MCF 10A (cell line): Measurements from ENCODE around the gene ARVCF. TPM values are rescaled to one million over a fixed set of nuclear protein-coding genes. Genes with fewer than 3 reads are reported as not detected.

Source experiments
- BruUV-seq: library from RNA; stranded (reverse); fragments of 400-500 nt; replicated peaks from 2 replicates; lab custom pipeline; 2021; lab: Mats Ljungman, UMichigan
- CTCF ChIA-PET: fragments of 300-600 bp; sonication (Branson Sonifier 250); formaldehyde crosslinking; extraction: SDS; loops from one replicate; lab custom pipeline; 2021; ENCODE audit warnings: antibody characterized with exemption, inconsistent platforms; lab: Yijun Ruan, JAX
- POLR2A ChIA-PET: fragments of 300-600, 350-650 bp; sonication (Branson Sonifier 250); formaldehyde crosslinking; extraction: SDS; loops from one replicate; lab custom pipeline; 2020; ENCODE audit warnings: antibody characterized with exemption, inconsistent platforms; lab: Yijun Ruan, JAX
- DNase-seq: peaks from one replicate; pipeline ENCODE4 v3.0.0-alpha.2; 2018; ENCODE audit not compliant: unreplicated experiment
- H3K27ac Mint-ChIP-seq: one replicate; pipeline ENCODE4 v1.8.0; 2022; ENCODE audit warnings: mild to moderate bottlenecking, low read depth, mixed read lengths; ENCODE audit not compliant: unreplicated experiment
- H3K27me3 Mint-ChIP-seq: one replicate; pipeline ENCODE4 v1.8.0; 2022; ENCODE audit warnings: mixed read lengths; ENCODE audit not compliant: insufficient read depth, unreplicated experiment
- H3K36me3 Mint-ChIP-seq: one replicate; pipeline ENCODE4 v1.8.0; 2022; ENCODE audit warnings: mild to moderate bottlenecking, moderate library complexity, mixed read lengths; ENCODE audit not compliant: insufficient read depth, unreplicated experiment
- H3K4me1 Mint-ChIP-seq: one replicate; pipeline ENCODE4 v1.8.0; 2022; ENCODE audit warnings: mixed read lengths; ENCODE audit not compliant: insufficient read depth, unreplicated experiment
- H3K4me3 Mint-ChIP-seq: one replicate; pipeline ENCODE4 v1.8.0; 2022; ENCODE audit warnings: mild to moderate bottlenecking, moderate library complexity, mixed read lengths; ENCODE audit not compliant: unreplicated experiment
- H3K9me3 Mint-ChIP-seq: one replicate; pipeline ENCODE4 v1.8.0; 2022; ENCODE audit warnings: mixed read lengths; ENCODE audit not compliant: unreplicated experiment
- CTCF ChIP-seq: fragments of 200-600 bp; IDR thresholded peaks from one replicate; pipeline ENCODE4 v1.8.0; 2022; ENCODE audit warnings: antibody characterized with exemption, mild to moderate bottlenecking; ENCODE audit not compliant: unreplicated experiment
- intact Hi-C: fragments of 100-400 bp; cut with micrococcal nuclease; formaldehyde crosslinking; loops from 2 replicates; pipeline ENCODE4 v1.14.1; 2022
- total RNA-seq: library from RNA; stranded (reverse); gene quantifications from 2 replicates; pipeline ENCODE4 v1.2.3, GENCODE V29; 2022

Gene ARVCF
- total RNA-seq, 1 experiment from 2014 or later: 7.5 TPM

- Mint-ChIP-seq H3K4me1 (peaks cover 7% of the 10 kb centered on the region), H3K9me3 (no peaks in the 10 kb centered on the region), H3K27ac (no peak overlapping the region), H3K4me3 (no peak overlapping the region), H3K27me3 (no peaks in the 10 kb centered on the region), H3K36me3 (peaks cover 5% of the 10 kb centered on the region)
- ChIA-PET CTCF (no interaction called here), POLR2A (interaction anchor here (0.8 kb wide), 1 partner anchor 9 kb away, joined by 5 read pairs; no protein-coding TSS in a partner anchor)
- BruUV-seq: no TSS peak
- peak; percentile 65 for DNase-seq
- TF ChIP-seq CTCF: no peak
- intact Hi-C loops: loop anchor here (10.0 kb wide), 1 partner anchor 140 kb away; the partner anchor contains the start of genes RANBP1 and TRMT2A
Observed at GRCh38 chr22:19974935-19975706, 41.5 kb downstream of the ARVCF start.

- Mint-ChIP-seq H3K27me3 (no peaks in the 10 kb centered on the region), H3K9me3 (no peaks in the 10 kb centered on the region), H3K4me1 (peaks cover 7% of the 10 kb centered on the region), H3K27ac (no peak overlapping the region), H3K4me3 (no peak overlapping the region), H3K36me3 (peaks cover 5% of the 10 kb centered on the region)
- TF ChIP-seq CTCF: no peak
- intact Hi-C loops: loop anchor here (10.0 kb wide), 1 partner anchor 140 kb away; the partner anchor contains the start of genes RANBP1 and TRMT2A
- BruUV-seq: no TSS peak
- ChIA-PET CTCF (interaction anchor here (0.6 kb wide), 2 partner anchors 14 to 148 kb away, joined by 3 to 4 read pairs; no protein-coding TSS in a partner anchor), POLR2A (interaction anchor here (0.8 kb wide), 1 partner anchor 10 kb away, joined by 5 read pairs; no protein-coding TSS in a partner anchor)
- peak; percentile 50 for DNase-seq
Observed at GRCh38 chr22:19974268-19974861, 42.3 kb downstream of the ARVCF start.

GRCh38 chr22:19973551-19974267 is 42.9 kb downstream of the ARVCF start:
- DNase-seq: no peak
- no peaks in the 10 kb centered on the region for H3K27me3 Mint-ChIP-seq
- no peak overlapping the region for H3K4me3 Mint-ChIP-seq
- H3K4me1 Mint-ChIP-seq: peaks cover 7% of the 10 kb centered on the region
- H3K9me3 Mint-ChIP-seq: no peaks in the 10 kb centered on the region
- BruUV-seq: no TSS peak
- H3K27ac Mint-ChIP-seq: no peak overlapping the region
- no peak for TF ChIP-seq CTCF
- peaks cover 5% of the 10 kb centered on the region for H3K36me3 Mint-ChIP-seq
- POLR2A ChIA-PET: no interaction called here
- intact Hi-C loops: loop anchor here (10.0 kb wide), 1 partner anchor 141 kb away; the partner anchor contains the start of genes RANBP1 and TRMT2A
- CTCF ChIA-PET: interaction anchor here (0.6 to 2.0 kb wide), 4 partner anchors 13 to 149 kb away, joined by 3 to 5 read pairs (median 4); no protein-coding TSS in a partner anchor
